Kidney epithelial cell (primary cell): ENCODE results near the gene UTS2B. TPM values are rescaled to one million over a fixed set of nuclear protein-coding genes. Genes with fewer than 3 reads are reported as not detected.

ENCODE experiments used
- DNase-seq: peaks from one replicate; pipeline ENCODE4 v3.0.0-alpha.2; 2010; ENCODE audit warnings: low read depth
- H3K27me3 ChIP-seq: 2 replicates; pipeline ENCODE4 v1.6.0; 2011; ENCODE audit warnings: low read length; ENCODE audit not compliant: control insufficient read depth, insufficient read depth
- H3K36me3 ChIP-seq: 2 replicates; pipeline ENCODE4 v1.5.1; 2011; ENCODE audit warnings: low read length; ENCODE audit not compliant: control insufficient read depth, insufficient read depth
- H3K4me3 ChIP-seq: 2 replicates; pipeline ENCODE4 v1.5.1; 2011; ENCODE audit warnings: low read depth, mild to moderate bottlenecking, control low read depth, low read length
- total RNA-seq: library from RNA; depleted of rRNA; stranded (reverse); fragments of >200 nt; gene quantifications from 2 replicates; pipeline ENCODE4 v1.2.3, GENCODE V29; 2015
- TF ChIP-seq, protein P1 (sequence below): IDR thresholded peaks from 2 replicates; pipeline ENCODE4 v1.5.1; 2011; ENCODE audit warnings: mild to moderate bottlenecking, moderate library complexity, low read length, control low read depth, inconsistent platforms; ENCODE audit not compliant: insufficient read depth, poor library complexity, severe bottlenecking

The UTS2B gene
- total RNA-seq, 1 donor from 2014 or later, result 0.46 TPM

DNA sequence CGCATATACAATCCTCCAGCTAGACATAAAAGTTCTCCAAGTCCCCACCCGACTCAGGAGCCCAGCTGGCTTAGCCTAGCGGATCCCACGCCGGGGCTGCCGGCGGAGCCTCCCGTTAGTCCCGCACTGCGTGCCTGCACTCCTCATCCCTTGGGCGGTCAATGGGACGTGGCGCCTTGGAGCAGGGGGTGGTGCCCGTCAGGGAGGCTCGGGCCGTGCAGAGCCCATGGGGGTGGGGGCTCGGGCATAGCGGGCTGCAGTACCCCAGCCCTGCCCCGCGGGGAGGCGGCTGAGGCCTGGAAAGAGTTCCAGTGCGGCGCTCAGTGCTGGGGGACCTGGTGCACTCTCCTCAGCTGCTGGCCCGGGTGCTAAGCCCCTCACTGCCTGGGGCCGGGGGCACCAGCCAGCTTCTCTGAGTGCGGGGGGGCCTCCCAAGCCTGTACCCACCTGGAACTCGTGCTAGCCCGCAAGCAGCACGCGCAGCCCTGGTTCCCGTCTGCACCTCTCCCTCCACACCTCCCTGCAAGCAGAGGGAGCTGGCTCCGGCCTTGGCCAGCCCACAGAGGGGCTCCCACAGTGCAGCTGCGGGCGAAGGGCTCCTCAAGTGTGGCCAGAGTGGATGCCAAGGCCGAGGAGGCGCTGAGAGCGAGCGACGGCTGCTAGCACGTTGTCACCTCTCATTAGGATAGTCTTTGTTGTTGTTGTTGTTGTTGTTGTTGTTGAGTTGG is 13.3 kb downstream of the UTS2B start:
- DNase-seq, result no peak
- no peaks in the 10 kb centered on the region for H3K27me3 ChIP-seq
- H3K4me3 ChIP-seq, result no peak overlapping the region
- H3K36me3 ChIP-seq, result no peaks in the 10 kb centered on the region
- TF ChIP-seq, protein P1, sequence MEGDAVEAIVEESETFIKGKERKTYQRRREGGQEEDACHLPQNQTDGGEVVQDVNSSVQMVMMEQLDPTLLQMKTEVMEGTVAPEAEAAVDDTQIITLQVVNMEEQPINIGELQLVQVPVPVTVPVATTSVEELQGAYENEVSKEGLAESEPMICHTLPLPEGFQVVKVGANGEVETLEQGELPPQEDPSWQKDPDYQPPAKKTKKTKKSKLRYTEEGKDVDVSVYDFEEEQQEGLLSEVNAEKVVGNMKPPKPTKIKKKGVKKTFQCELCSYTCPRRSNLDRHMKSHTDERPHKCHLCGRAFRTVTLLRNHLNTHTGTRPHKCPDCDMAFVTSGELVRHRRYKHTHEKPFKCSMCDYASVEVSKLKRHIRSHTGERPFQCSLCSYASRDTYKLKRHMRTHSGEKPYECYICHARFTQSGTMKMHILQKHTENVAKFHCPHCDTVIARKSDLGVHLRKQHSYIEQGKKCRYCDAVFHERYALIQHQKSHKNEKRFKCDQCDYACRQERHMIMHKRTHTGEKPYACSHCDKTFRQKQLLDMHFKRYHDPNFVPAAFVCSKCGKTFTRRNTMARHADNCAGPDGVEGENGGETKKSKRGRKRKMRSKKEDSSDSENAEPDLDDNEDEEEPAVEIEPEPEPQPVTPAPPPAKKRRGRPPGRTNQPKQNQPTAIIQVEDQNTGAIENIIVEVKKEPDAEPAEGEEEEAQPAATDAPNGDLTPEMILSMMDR, result no peak

GRCh38 chr3:191314109-191314728 is 16.1 kb downstream of the UTS2B start:
- TF ChIP-seq, protein P1, result no peak

DNA sequence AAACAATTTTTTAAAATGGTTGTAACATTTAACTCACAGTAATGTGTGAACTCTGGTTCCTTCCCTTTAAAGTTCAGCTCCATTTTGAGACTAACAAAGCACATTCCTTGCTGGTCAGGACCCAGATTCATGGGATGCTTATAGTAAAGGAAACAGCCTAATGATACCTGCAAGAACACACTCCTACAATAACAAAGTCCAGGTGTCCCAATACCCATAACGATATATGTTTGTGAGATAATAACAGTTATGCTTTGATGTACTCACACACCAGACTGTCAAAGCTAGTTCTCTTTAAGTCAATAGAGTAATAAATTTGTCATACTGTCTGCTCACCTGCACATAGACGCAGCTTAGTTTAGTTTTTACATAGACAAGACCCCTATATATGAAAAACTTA is 17.0 kb downstream of the UTS2B start:
- no peaks in the 10 kb centered on the region for H3K27me3 ChIP-seq
- no peak for DNase-seq
- TF ChIP-seq, protein P1, result no peak
- no peaks in the 10 kb centered on the region for H3K36me3 ChIP-seq
- H3K4me3 ChIP-seq, result no peak overlapping the region

More at GRCh38 chr3:191314109-191314728, 16.1 kb downstream of the UTS2B start:
- no peaks in the 10 kb centered on the region for H3K27me3 ChIP-seq
- no peak overlapping the region for H3K4me3 ChIP-seq
- no peaks in the 10 kb centered on the region for H3K36me3 ChIP-seq
- DNase-seq, result no peak

DNA sequence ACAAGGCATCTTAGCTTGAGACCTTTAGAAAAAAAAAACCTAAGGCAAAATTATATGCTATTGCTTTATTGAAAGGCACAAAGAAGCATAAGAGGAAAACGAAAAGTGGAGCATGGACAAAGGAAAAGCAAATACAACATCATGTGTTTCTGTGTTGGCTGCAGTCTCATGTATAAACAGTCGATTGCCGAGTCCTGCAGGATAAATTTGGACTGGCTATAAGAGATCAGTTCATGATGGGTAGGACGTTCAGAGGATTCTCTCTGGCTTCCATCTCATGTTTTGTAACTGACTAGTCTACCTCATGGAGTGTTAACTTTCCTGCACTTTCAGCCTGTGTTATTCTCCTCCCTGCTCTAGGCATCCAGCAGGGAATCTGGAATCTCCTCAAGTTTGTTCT is 23.0 kb downstream of the UTS2B start:
- TF ChIP-seq, protein P1, result no peak
- Histone ChIP-seq H3K27me3 (no peaks in the 10 kb centered on the region), H3K4me3 (no peak overlapping the region), H3K36me3 (no peaks in the 10 kb centered on the region)
- no peak for DNase-seq

- no peak for DNase-seq
- Histone ChIP-seq H3K4me3 (no peak overlapping the region), H3K36me3 (no peaks in the 10 kb centered on the region), H3K27me3 (no peaks in the 10 kb centered on the region)
- TF ChIP-seq, protein P1, result no peak
These were observed 23.9 kb downstream of the UTS2B start for GRCh38 chr3:191306428-191306827.
